ENCODE results near the gene KLK15. TPM values are rescaled to one million over a fixed set of nuclear protein-coding genes. Genes with fewer than 3 reads are reported as not detected.

KLK15 gene
- total and polyA plus RNA-seq, 10 of the 15 experiments (the other 5 are each of a cell fraction or from before 2014, with no cell fraction given), result 0.04 to 0.08 TPM; not detected in 8

- POLR2A ChIA-PET, result no interaction called here
- ATAC-seq, result no peak
- RAD21 ChIA-PET (ENCODE audit: unreplicated experiment), result interaction anchor here (1.0 to 1.2 kb wide), 2 partner anchors 242 to 422 kb away, joined by 3 read pairs; no protein-coding TSS in a partner anchor
- no peak for FAIRE-seq
- in situ Hi-C loops (cut with MboI) (no loop called here), intact Hi-C loops (cut with micrococcal nuclease; ENCODE audit: unreplicated experiment) (no loop called here)
- Histone ChIP-seq H3K4me1 (ENCODE audit: control insufficient read depth, insufficient read depth, low read length) (no peaks in the 10 kb centered on the region; the same call in 1 of the 2 replicates), H3K9me3 (replicated peaks; ENCODE audit: control insufficient read depth, insufficient read depth, low read length) (no peaks in the 10 kb centered on the region), H3K27me3 (replicated peaks in 1 of 2; ENCODE audit: control insufficient read depth in 2 of 2, insufficient read depth in 2 of 2, low read length in 1 of 2) (peaks cover 4 to 8% of the 10 kb centered on the region in 2 experiments), H3K9ac (ENCODE audit: control insufficient read depth, insufficient read depth, low read length) (no peak overlapping the region), H3K27ac (ENCODE audit: control insufficient read depth, insufficient read depth) (no peak overlapping the region), H4K20me1 (ENCODE audit: control insufficient read depth, insufficient read depth) (no peaks in the 10 kb centered on the region), H3K36me3 (ENCODE audit: control insufficient read depth in 2 of 2, insufficient read depth in 2 of 2, low read length in 1 of 2) (no peaks in the 10 kb centered on the region), H2AFZ (ENCODE audit: control insufficient read depth, low read depth, low read length) (no peak overlapping the region), H3K4me2 (ENCODE audit: control insufficient read depth, insufficient read depth) (no peak overlapping the region), H3K79me2 (ENCODE audit: control insufficient read depth, insufficient read depth, low read length) (no peaks in the 10 kb centered on the region), H3K4me3 (no peak overlapping the region)
- CTCF ChIA-PET, result interaction anchor here (1.2 to 2.0 kb wide), 2 partner anchors 74 to 242 kb away, joined by 4 to 9 read pairs; no protein-coding TSS in a partner anchor
- BruUV-seq (replicated peaks), result no TSS peak
- no peak for TF ChIP-seq KAT2A (conservative IDR thresholded peaks at IDR 0.05; ENCODE audit: control insufficient read depth, low read depth, low read length)
- no peak for TF ChIP-seq RAD21 (IDR thresholded peaks at IDR 0.05; ENCODE audit: insufficient read depth, low read depth, low read length)
- 67% methylated on average over 7 of the region's 7 CpGs for WGBS (ENCODE audit: insufficient coverage, insufficient replicate concordance, low lambda C conversion rate, missing lambda C conversion rate)
- DNase-seq (ENCODE audit: low read depth, low spot score), result no peak
- SMC1A ChIA-PET (ENCODE audit: uncharacterized antibody, unreplicated experiment), result interaction anchor here (0.9 to 1.8 kb wide), 3 partner anchors 73 to 422 kb away, joined by 3 to 5 read pairs (median 4); no protein-coding TSS in a partner anchor
These were observed 54.4 kb downstream of the KLK15 start for GRCh38 chr19:50778906-50779430.

- no peak overlapping the region for H3K27ac ChIP-seq (ENCODE audit: control insufficient read depth, insufficient read depth)
- no peaks in the 10 kb centered on the region for H4K20me1 ChIP-seq (ENCODE audit: control insufficient read depth, insufficient read depth)
- H3K27me3 ChIP-seq (replicated peaks in 1 of 2; ENCODE audit: control insufficient read depth in 2 of 2, insufficient read depth in 2 of 2, low read length in 1 of 2), result peaks cover 4 to 8% of the 10 kb centered on the region in 2 experiments
- H3K79me2 ChIP-seq (ENCODE audit: control insufficient read depth, insufficient read depth, low read length), result no peaks in the 10 kb centered on the region
- ChIA-PET POLR2A (no interaction called here), CTCF (interaction anchor here (2.0 kb wide), 1 partner anchor 73 kb away, joined by 9 read pairs; no protein-coding TSS in a partner anchor), SMC1A (ENCODE audit: uncharacterized antibody, unreplicated experiment) (interaction anchor here (1.2 kb wide), 1 partner anchor 72 kb away, joined by 4 read pairs; no protein-coding TSS in a partner anchor), RAD21 (ENCODE audit: unreplicated experiment) (interaction anchor here (0.8 kb wide), 1 partner anchor 68 kb away, joined by 3 read pairs; no protein-coding TSS in a partner anchor)
- no peaks in the 10 kb centered on the region for H3K36me3 ChIP-seq (ENCODE audit: control insufficient read depth in 2 of 2, insufficient read depth in 2 of 2, low read length in 1 of 2)
- no peaks in the 10 kb centered on the region for H3K9me3 ChIP-seq (replicated peaks; ENCODE audit: control insufficient read depth, insufficient read depth, low read length)
- BruUV-seq (replicated peaks), result no TSS peak
- WGBS (ENCODE audit: insufficient coverage, insufficient replicate concordance, low lambda C conversion rate, missing lambda C conversion rate), result 22% methylated on average over 30 of the region's 30 CpGs
- H3K4me2 ChIP-seq (ENCODE audit: control insufficient read depth, insufficient read depth), result no peak overlapping the region
- no peak for FAIRE-seq
- intact Hi-C loops (cut with micrococcal nuclease; ENCODE audit: unreplicated experiment), result no loop called here
- H3K9ac ChIP-seq (ENCODE audit: control insufficient read depth, insufficient read depth, low read length), result no peak overlapping the region
- no peak for DNase-seq (ENCODE audit: low read depth, low spot score)
- no peak overlapping the region for H2AFZ ChIP-seq (ENCODE audit: control insufficient read depth, low read depth, low read length)
- no peak overlapping the region for H3K4me3 ChIP-seq
- no peaks in the 10 kb centered on the region for H3K4me1 ChIP-seq (ENCODE audit: control insufficient read depth, insufficient read depth, low read length)
- in situ Hi-C loops (cut with MboI), result no loop called here
- ATAC-seq, result no peak
- no peak for TF ChIP-seq RUNX3 (IDR thresholded peaks at IDR 0.05; ENCODE audit: low read length)
- no peak for TF ChIP-seq RCOR1 (conservative IDR thresholded peaks at IDR 0.05; ENCODE audit: low read depth, low read length)
- no peak for TF ChIP-seq BCLAF1 (IDR thresholded peaks at IDR 0.05)
- TF ChIP-seq ZNF687 (IDR thresholded peaks at IDR 0.05), result no peak
- TF ChIP-seq KAT2A (conservative IDR thresholded peaks at IDR 0.05; ENCODE audit: control insufficient read depth, low read depth, low read length), result no peak
- no peak for TF ChIP-seq IRF5 (IDR thresholded peaks at IDR 0.05; ENCODE audit: borderline replicate concordance)
These were observed 55.5 kb downstream of the KLK15 start for GRCh38 chr19:50777830-50778303.
